ENCODE measurements around the gene SH3RF2.

SH3RF2 gene

GRCh38 chr5:146079695-146080373 lies 143.5 kb downstream of the SH3RF2 start:
- no peak overlapping the region for H3K4me3 ChIP-seq (ENCODE audit: low read depth, low read length)
- H3K27me3 ChIP-seq (ENCODE audit: insufficient read depth, low read length): no peaks in the 10 kb centered on the region
- no CpG with 5 or more reads among the region's 7 CpGs for WGBS (ENCODE audit: extremely low coverage, insufficient coverage, insufficient read length)
- H3K4me1 ChIP-seq (ENCODE audit: control insufficient read depth in 1 of 2, insufficient read depth in 2 of 2, low read length in 2 of 2): peaks cover 0 to 3% of the 10 kb centered on the region in 2 experiments
- DNase-seq: no peak
- H3K9me3 ChIP-seq (ENCODE audit: insufficient read depth, low read depth, low read length): no peaks in the 10 kb centered on the region
- H3K4ac ChIP-seq (ENCODE audit: low read depth, low read length): no peak overlapping the region
- H3K9ac ChIP-seq (ENCODE audit: low read length): no peak overlapping the region
- no peaks in the 10 kb centered on the region for H3K79me2 ChIP-seq (ENCODE audit: control insufficient read depth, insufficient read depth, low read length, poor library complexity)
- no peak overlapping the region for H2BK120ac ChIP-seq (ENCODE audit: insufficient read depth, low read length, poor library complexity)
- no peak overlapping the region for H3K14ac ChIP-seq (ENCODE audit: low read length)
- no peak overlapping the region for H4K12ac ChIP-seq (ENCODE audit: low read depth, low read length)
- no peak overlapping the region for H3K23ac ChIP-seq (ENCODE audit: low read length)
- no peak overlapping the region for H3K27ac ChIP-seq (ENCODE audit: low read depth, low read length)
- H2BK12ac ChIP-seq (ENCODE audit: low read length): no peak overlapping the region
- H3K4me2 ChIP-seq (ENCODE audit: low read length): no peak overlapping the region
- H2AK5ac ChIP-seq (ENCODE audit: low read length): no peak overlapping the region
- H3K79me1 ChIP-seq (ENCODE audit: low read length): no peaks in the 10 kb centered on the region
- no peak overlapping the region for H2AFZ ChIP-seq (ENCODE audit: insufficient read depth, low read length, poor library complexity)
- H4K8ac ChIP-seq (ENCODE audit: low read depth, low read length): no peak overlapping the region
- no peaks in the 10 kb centered on the region for H3K36me3 ChIP-seq (ENCODE audit: control insufficient read depth in 1 of 2, insufficient read depth in 2 of 2, low read length in 2 of 2)
- H3K18ac ChIP-seq (ENCODE audit: low read length): no peak overlapping the region
- no peak overlapping the region for H4K91ac ChIP-seq (ENCODE audit: low read depth, low read length)
- H2BK5ac ChIP-seq (ENCODE audit: low read depth, low read length, poor library complexity): no peak overlapping the region

GRCh38 chr5:146081556-146081955 lies 145.2 kb downstream of the SH3RF2 start:
- Histone ChIP-seq H3K4me1 (ENCODE audit: control insufficient read depth in 1 of 2, insufficient read depth in 2 of 2, low read length in 2 of 2) (peaks cover 0 to 3% of the 10 kb centered on the region in 2 experiments), H2BK5ac (ENCODE audit: low read depth, low read length, poor library complexity) (no peak overlapping the region), H3K23ac (ENCODE audit: low read length) (no peak overlapping the region), H3K9ac (ENCODE audit: low read length) (no peak overlapping the region), H2BK120ac (ENCODE audit: insufficient read depth, low read length, poor library complexity) (no peak overlapping the region), H3K18ac (ENCODE audit: low read length) (no peak overlapping the region), H3K4me3 (ENCODE audit: low read depth, low read length) (no peak overlapping the region), H3K4ac (ENCODE audit: low read depth, low read length) (no peak overlapping the region), H3K27me3 (ENCODE audit: insufficient read depth, low read length) (no peaks in the 10 kb centered on the region), H4K8ac (ENCODE audit: low read depth, low read length) (no peak overlapping the region), H3K4me2 (ENCODE audit: low read length) (no peak overlapping the region), H2AK5ac (ENCODE audit: low read length) (no peak overlapping the region), H4K12ac (ENCODE audit: low read depth, low read length) (no peak overlapping the region), H4K91ac (ENCODE audit: low read depth, low read length) (no peak overlapping the region), H2AFZ (ENCODE audit: insufficient read depth, low read length, poor library complexity) (no peak overlapping the region), H3K27ac (ENCODE audit: low read depth, low read length) (no peak overlapping the region), H3K36me3 (ENCODE audit: control insufficient read depth in 1 of 2, insufficient read depth in 2 of 2, low read length in 2 of 2) (no peaks in the 10 kb centered on the region), H3K79me2 (ENCODE audit: control insufficient read depth, insufficient read depth, low read length, poor library complexity) (no peaks in the 10 kb centered on the region), H3K79me1 (ENCODE audit: low read length) (no peaks in the 10 kb centered on the region), H2BK12ac (ENCODE audit: low read length) (no peak overlapping the region), H3K14ac (ENCODE audit: low read length) (no peak overlapping the region), H3K9me3 (ENCODE audit: insufficient read depth, low read depth, low read length) (no peaks in the 10 kb centered on the region)
- DNase-seq: no peak
- WGBS (ENCODE audit: extremely low coverage, insufficient coverage, insufficient read length): no CpG with 5 or more reads among the region's 6 CpGs

- WGBS (ENCODE audit: extremely low coverage, insufficient coverage, insufficient read length): no CpG with 5 or more reads among the region's 3 CpGs
- Histone ChIP-seq H3K4me3 (ENCODE audit: low read depth, low read length) (no peak overlapping the region), H3K14ac (ENCODE audit: low read length) (no peak overlapping the region), H2BK5ac (ENCODE audit: low read depth, low read length, poor library complexity) (no peak overlapping the region), H3K9me3 (ENCODE audit: insufficient read depth, low read depth, low read length) (no peaks in the 10 kb centered on the region), H2BK120ac (ENCODE audit: insufficient read depth, low read length, poor library complexity) (no peak overlapping the region), H3K36me3 (ENCODE audit: control insufficient read depth in 1 of 2, insufficient read depth in 2 of 2, low read length in 2 of 2) (no peaks in the 10 kb centered on the region), H3K79me1 (ENCODE audit: low read length) (no peaks in the 10 kb centered on the region), H4K8ac (ENCODE audit: low read depth, low read length) (no peak overlapping the region), H3K27ac (ENCODE audit: low read depth, low read length) (no peak overlapping the region), H3K27me3 (ENCODE audit: insufficient read depth, low read length) (no peaks in the 10 kb centered on the region), H2AK5ac (ENCODE audit: low read length) (no peak overlapping the region), H3K4me2 (ENCODE audit: low read length) (no peak overlapping the region), H3K4me1 (ENCODE audit: control insufficient read depth in 1 of 2, insufficient read depth in 2 of 2, low read length in 2 of 2) (peaks cover 0 to 3% of the 10 kb centered on the region in 2 experiments), H2AFZ (ENCODE audit: insufficient read depth, low read length, poor library complexity) (no peak overlapping the region), H3K9ac (ENCODE audit: low read length) (no peak overlapping the region), H2BK12ac (ENCODE audit: low read length) (no peak overlapping the region), H3K4ac (ENCODE audit: low read depth, low read length) (no peak overlapping the region), H4K12ac (ENCODE audit: low read depth, low read length) (no peak overlapping the region), H4K91ac (ENCODE audit: low read depth, low read length) (no peak overlapping the region), H3K79me2 (ENCODE audit: control insufficient read depth, insufficient read depth, low read length, poor library complexity) (no peaks in the 10 kb centered on the region), H3K23ac (ENCODE audit: low read length) (no peak overlapping the region), H3K18ac (ENCODE audit: low read length) (no peak overlapping the region)
- no peak for DNase-seq
These were observed 146.4 kb downstream of the SH3RF2 start for GRCh38 chr5:146082798-146083197.

GRCh38 chr5:146084376-146084775 lies 148.0 kb downstream of the SH3RF2 start:
- Histone ChIP-seq H3K9ac (ENCODE audit: low read length) (no peak overlapping the region), H3K14ac (ENCODE audit: low read length) (no peak overlapping the region), H2AFZ (ENCODE audit: insufficient read depth, low read length, poor library complexity) (no peak overlapping the region), H3K9me3 (ENCODE audit: insufficient read depth, low read depth, low read length) (no peaks in the 10 kb centered on the region), H3K4me2 (ENCODE audit: low read length) (no peak overlapping the region), H3K79me2 (ENCODE audit: control insufficient read depth, insufficient read depth, low read length, poor library complexity) (no peaks in the 10 kb centered on the region), H4K12ac (ENCODE audit: low read depth, low read length) (no peak overlapping the region), H3K23ac (ENCODE audit: low read length) (no peak overlapping the region), H3K27me3 (ENCODE audit: insufficient read depth, low read length) (no peaks in the 10 kb centered on the region), H3K4me3 (ENCODE audit: low read depth, low read length) (no peak overlapping the region), H4K8ac (ENCODE audit: low read depth, low read length) (no peak overlapping the region), H4K91ac (ENCODE audit: low read depth, low read length) (no peak overlapping the region), H3K4ac (ENCODE audit: low read depth, low read length) (no peak overlapping the region), H2BK12ac (ENCODE audit: low read length) (no peak overlapping the region), H3K18ac (ENCODE audit: low read length) (no peak overlapping the region), H2BK5ac (ENCODE audit: low read depth, low read length, poor library complexity) (no peak overlapping the region), H3K27ac (ENCODE audit: low read depth, low read length) (no peak overlapping the region), H3K79me1 (ENCODE audit: low read length) (no peaks in the 10 kb centered on the region), H3K4me1 (ENCODE audit: control insufficient read depth in 1 of 2, insufficient read depth in 2 of 2, low read length in 2 of 2) (peaks cover 0 to 3% of the 10 kb centered on the region in 2 experiments), H2BK120ac (ENCODE audit: insufficient read depth, low read length, poor library complexity) (no peak overlapping the region), H3K36me3 (ENCODE audit: control insufficient read depth in 1 of 2, insufficient read depth in 2 of 2, low read length in 2 of 2) (no peaks in the 10 kb centered on the region), H2AK5ac (ENCODE audit: low read length) (no peak overlapping the region)
- WGBS (ENCODE audit: extremely low coverage, insufficient coverage, insufficient read length): no CpG with 5 or more reads among the region's 4 CpGs
- DNase-seq: no peak
